DMS79 treated with DMSO at 0.1 percent for 48 hours (cell line): Measurements from ENCODE around the gene MNT.

Experiments used
- DNase-seq: peaks from one replicate; lab custom pipeline; 2025; lab: John Stamatoyannopoulos, UW

MNT gene

DNA sequence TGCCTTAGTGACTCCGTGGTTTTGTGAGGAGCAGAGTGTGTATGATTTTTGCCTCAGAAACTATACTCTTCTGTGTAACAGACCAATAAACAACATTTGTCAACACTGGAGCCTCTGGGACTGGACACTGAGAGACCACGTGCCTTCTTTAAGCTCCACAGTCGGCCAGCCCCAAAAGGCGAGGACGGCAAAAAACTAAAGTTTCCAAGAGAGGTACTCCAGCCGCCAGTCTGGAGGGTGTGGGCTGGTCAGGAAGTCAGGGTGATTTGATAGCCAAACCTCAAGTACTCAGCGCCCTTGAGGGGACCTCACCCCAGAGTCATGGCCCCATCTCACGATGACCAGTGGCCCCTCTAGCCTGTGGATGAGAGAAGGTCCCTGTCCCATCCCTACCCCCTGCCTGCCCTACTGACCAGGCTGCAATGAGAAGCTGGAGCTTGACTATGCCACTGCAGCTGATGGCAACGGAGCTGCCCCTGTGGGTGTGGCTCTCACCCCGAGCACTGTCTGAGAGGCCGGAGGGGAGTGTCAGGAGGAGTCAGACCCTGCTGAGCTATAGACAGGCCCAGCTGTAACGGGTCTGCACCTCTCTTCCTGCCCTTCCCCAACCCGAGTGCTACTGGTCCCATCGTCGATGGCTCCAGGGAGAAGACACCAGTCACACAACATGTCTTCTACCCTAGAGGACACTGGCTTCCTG is 19.8 kb downstream of the MNT start:
- no peak for DNase-seq

GRCh38 chr17:2380226-2380922 is 20.5 kb downstream of the MNT start:
- no peak for DNase-seq

- DNase-seq, result no peak
Measured at GRCh38 chr17:2379489-2380225, 21.2 kb downstream of the MNT start.

DNA sequence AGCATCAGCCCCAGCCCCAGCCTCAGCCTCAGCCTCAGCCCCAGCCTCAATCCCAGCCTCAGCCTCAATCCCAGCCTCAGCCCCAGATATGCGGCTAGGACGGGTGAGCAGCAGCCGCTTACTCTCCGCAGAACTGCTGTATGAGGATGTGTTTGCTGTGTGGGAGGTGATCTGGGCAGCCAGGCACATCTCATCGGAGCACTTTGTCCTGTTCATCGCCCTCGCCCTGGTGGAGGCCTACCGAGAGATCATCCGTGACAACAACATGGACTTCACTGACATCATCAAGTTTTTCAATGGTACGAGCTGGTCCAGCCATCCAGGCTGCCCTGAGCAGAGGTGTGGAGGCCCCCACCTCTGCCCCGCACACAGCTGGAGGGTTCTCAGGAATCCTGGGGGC is 22.0 kb downstream of the MNT start:
- no peak for DNase-seq

DNA sequence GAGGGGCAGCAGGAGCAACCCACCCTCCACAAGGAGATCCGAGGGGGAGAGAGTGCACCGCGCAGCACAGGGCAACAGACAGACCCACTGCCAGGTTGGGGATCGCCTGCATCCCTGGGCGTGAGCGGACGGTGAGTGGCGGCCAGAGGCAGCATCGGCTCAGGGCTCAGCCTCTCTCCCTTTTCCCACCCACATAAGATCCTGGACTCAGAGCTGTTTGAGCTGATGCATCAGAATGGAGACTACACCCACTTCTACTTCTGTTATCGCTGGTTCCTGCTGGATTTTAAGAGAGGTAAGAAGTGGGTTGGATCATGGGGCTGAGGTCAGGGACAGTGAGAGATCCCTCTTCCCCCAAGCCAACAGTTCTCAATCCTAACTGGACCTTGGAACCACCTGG is 23.2 kb downstream of the MNT start:
- DNase-seq, result no peak

DNA sequence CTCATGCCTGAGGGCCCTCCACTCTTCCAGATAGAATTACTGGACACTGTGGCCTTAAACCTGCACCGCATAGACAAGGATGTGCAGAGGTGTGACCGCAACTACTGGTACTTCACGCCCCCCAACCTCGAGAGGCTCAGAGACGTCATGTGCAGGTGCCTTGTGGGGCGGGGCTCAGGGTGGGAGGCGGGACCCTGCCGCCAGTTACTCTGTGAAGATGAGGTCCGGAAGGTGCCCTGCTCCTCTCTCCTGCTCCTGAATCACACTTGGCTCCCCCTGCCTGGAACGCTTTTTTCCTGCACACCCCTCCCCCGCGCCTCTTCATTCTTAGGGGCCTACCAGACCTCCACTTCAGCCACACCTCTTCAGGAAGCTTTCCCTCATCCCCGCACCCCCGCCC is 24.8 kb downstream of the MNT start:
- no peak for DNase-seq

DNA sequence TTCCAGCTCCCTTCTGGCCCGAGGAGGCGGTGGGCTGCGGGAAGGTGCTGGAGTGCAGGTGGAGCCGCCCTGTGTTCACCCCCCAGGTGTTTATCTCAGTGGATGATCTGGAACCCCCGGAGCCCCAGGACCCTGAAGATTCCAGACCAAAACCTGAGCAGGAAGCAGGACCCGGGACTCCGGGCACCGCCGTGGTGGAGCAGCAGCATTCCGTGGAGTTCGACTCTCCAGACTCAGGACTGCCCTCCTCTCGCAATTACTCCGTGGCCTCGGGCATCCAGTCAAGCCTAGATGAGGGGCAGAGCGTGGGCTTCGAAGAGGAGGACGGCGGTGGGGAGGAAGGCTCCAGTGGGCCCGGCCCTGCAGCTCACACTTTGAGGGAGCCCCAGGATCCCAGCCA is 25.5 kb downstream of the MNT start:
- no peak for DNase-seq

DNA sequence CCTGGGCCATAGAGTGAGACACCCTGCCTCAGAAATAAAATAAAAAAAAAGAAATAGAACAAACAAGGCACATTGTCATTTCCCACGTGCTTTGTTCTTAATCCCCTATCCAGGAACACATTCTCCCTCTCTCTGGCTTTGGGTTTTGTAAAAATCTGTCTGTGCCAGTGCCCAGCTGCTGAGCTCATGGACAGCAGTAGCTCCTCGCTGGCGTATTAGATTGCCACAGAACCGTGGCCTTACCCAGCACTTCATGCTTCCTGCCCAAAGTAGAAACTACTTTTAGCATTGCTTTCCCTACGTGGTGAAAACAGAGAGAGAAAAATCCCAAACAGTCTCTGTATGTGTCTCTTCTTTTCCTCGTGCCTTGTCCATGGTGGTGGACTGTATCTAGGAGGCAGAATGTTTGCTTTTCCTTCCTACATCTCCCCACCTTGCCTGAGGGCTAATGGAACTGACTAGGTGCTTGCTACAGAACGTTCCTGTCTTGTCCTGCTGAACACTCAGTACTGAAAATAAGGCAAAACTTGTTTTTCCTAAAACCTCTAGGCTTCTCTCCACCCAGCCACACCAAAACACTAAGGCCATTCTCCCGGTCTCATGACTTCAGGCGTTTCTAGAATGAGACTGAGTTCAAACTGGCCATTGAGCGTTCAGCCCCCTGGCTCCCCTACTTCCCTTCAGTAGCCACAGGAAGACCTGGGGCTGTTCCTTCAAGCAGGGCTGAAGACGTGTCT is 26.1 kb downstream of the MNT start:
- no peak for DNase-seq

DNA sequence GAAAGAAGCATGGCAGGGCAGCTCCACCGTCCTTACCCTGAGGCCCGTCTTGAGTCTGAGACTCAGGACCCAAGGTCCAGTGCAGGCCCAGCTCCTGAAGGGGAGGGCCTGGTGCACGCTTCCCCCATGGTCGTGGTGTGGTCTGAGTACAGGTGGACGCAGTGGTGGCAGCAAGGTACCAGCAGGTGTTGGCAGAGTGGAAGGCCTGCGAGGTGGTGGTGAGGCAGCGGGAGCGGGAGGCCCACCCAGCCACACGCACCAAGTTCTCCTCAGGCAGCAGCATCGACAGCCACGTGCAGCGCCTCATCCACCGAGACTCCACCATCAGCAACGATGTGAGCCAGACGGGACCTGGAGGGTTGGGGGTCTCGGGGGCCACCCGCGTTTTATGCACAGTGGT is 27.7 kb downstream of the MNT start:
- DNase-seq, result no peak

DNA sequence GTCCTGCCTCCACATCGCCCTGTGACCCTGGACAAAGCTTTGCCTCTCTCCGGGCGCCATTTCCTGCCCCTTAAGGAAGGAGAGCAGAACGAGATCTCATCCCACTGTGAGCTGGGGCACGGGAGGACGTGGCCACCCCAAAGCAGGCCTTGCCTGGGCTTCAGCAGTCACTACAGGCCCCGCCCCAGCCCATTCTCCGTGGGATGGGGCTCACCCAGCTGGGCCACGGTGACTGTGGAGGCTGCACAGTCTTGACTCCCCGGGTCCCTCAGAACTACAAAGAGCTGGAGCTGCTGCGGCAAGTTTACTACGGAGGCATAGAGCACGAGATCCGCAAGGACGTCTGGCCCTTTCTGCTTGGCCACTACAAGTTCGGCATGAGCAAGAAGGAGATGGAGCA is 28.2 kb downstream of the MNT start:
- DNase-seq, result no peak

GRCh38 chr17:2372180-2372579 is 28.7 kb downstream of the MNT start:
- DNase-seq, result no peak

DNA sequence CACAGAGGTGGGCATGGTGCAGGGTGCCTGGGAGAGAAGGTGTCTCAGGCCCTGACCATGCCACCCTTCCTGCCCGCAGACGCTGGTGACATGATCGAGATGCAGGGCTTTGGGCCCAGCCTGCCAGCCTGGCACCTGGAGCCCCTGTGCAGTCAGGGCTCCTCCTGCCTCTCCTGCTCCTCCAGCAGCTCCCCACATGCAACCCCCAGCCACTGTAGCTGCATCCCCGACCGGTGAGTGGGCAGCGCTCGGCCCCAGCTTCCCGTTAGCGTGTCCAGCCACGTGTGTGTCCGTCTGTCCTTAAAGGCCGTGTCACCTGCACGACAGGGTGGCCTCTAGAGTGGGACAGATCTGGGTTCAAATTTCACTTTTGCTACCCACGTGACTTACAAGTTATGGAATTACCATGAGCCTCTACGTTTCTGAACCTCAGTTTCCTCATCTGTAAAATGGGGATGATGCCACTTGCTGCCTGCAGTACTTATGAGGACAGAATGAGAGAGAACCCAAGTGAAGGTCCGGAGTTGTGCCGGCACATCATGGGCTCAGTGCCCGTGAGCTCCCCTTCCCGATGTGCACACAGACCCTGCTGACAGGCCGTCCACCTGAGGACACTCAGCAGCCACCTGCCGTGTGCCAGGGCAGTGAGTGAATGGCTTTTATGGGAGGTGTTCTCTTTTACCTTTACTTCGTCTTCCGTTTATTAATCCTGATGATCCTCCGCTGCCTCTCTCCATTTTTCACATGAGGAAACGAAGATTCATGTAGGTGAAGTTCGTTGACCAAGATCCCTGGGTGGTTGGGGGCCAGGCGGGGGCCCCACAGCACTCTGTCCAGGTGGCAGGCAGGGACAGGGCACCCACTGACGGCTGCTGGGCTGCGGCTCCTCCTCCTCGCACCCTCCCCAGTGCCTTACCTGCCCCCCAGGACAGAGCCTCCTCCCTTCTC is 29.4 kb downstream of the MNT start:
- DNase-seq, result no peak

DNA sequence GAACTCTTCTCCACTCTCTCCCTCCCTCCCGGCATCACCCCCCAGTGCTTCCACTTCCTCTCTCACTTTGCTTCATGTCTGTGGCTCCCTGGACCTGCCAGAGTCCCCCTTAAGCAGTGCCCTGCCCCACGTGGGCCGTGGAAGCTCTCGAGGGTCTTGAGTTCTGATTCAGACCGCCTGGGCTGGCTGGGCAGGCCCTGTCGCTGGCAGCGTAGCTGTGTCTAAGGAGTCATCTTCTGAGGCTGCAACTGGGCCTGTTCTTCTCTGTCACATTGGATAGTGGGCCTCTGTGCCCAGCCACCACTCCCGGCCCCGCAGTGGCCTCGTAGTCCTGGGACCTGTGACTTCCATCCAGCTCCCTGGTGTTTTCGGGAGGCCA is 30.7 kb downstream of the MNT start:
- no peak for DNase-seq

DNA sequence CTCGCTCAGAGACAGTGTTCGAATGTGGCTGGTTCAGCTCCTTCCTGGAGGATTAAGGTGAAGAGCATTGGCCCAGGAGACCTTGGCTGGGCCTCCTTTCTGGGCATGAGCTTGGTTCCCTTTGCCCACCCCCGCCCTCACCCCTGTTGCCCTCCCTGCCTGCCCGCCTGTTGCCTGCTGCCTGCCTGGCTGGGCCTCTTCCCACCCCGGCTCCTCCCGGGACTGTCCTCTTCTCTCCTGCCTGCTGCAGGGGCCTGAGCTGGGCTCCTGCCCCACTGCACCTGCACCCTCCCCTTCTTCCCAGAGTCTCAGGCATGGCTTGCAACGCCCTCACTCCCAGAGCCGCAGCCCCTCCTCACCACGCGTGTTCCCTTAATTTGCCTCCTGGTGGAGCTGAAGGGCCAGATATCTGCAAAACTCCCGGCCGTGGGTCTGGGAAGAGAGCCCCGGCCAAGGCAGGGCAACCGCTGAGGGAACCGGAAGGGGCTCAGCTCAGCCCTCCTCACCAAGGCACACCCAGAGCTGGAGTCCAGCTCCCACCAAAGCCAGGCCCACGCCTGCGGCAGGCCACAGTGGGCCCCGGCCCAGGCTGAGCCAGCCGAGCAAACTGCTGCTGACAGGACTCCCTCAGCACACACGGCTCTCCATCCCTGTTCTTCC is 31.2 kb downstream of the MNT start:
- no peak for DNase-seq

GRCh38 chr17:2369039-2369438 is 31.8 kb downstream of the MNT start:
- DNase-seq, result no peak

GRCh38 chr17:2368359-2368758 is 32.5 kb downstream of the MNT start:
- DNase-seq, result no peak

- no peak for DNase-seq
Measured at GRCh38 chr17:2366747-2367494, 33.9 kb downstream of the MNT start.

DNA sequence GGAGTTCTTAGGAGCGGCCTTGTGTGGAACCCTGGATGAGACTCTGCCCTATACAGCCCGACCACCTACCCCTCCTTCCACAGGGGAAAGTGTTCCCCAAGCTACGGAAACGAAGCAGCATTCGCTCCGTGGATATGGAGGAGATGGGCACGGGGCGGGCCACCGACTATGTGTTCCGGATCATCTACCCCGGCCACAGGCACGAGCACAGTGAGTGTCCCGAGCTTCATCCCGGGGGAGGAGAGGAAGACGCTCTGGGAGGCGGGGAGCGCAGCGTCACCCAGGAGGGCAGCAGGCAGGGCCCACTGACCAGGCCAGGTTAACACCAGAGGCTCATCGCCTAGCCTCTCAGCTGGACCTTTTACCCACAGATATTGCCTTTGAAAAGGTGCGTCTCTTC is 35.7 kb downstream of the MNT start:
- no peak for DNase-seq

- DNase-seq, result no peak
Measured at GRCh38 chr17:2364763-2365116, 36.1 kb downstream of the MNT start.
